ENCODE data around the gene H2BW1.
"Not testable (repeated sequence)": the region's sequence is repeated elsewhere in the genome, so short reads cannot be mapped to it uniquely, and the experiment has no call there.

H2BW1 gene

DNA sequence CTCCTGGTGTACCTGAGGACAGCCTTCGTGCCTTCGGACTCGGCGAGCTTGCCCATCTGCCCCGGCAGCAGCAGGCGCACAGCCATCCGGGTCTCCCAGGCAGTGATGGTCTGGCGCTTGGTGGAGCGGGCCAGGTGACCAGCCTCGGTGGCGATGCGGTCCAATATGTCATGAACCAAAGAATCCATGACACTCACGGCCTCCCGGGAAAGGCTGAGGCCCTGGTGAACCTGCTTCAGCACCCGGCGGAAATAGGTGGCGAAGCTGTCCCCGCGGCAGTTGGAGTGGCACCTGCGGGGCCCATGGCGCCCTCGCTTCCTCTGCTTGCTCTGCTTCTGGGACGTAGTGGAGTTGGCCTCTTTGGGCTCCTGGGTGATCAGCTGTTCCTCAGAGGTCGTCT is 350 bp downstream of the H2BW1 start:
- no peak for TF ChIP-seq CTCF (conservative IDR thresholded peaks at IDR 0.05; ENCODE audit: low read length)
- no peak overlapping the region for H3K4me3 ChIP-seq (ENCODE audit: low read length)
- DNase-seq (ENCODE audit: low read depth) = no peak

DNA sequence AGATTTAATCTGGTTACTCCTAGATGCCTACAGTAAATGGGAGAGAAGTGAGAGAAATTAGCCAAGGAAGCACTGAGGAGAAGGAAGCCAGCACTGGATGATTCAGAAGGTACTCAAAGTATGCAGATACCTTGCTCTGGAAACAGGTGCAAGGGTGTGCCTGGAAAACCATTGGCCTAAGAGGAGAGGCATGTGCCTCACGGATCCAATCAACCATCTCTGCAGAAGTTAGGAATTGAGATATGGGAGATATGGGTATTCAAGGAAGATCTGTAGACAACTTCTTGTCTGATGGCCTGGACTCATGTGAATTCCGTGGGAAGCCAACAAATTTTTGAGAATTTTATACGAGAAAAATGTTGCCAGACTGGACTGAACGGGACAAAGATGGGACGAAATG is 4.7 kb downstream of the H2BW1 start:
- H3K4me3 ChIP-seq (ENCODE audit: low read length) = no peak overlapping the region
- no peak for TF ChIP-seq CTCF (conservative IDR thresholded peaks at IDR 0.05; ENCODE audit: low read length)
- no peak for DNase-seq (ENCODE audit: low read depth)

DNA sequence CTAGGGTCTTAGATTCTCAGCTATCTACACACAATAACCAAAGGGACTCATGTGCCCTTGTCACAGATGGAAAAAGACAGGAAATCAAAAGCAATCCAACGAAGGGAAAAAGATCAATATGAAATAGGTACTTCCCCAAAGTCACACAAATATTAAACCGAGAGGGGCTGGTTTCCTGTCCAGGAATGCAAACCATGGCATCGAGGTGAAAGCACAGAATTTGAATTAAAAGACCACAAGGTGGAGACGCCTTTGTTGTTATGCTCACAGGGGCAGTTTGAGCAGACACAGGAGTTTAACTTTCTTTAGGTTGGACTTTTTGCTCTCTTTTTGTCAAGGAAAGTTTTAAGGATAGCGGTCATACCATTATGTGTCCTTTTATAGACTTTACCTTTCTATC is 14.3 kb downstream of the H2BW1 start:
- no peak for DNase-seq (ENCODE audit: low read depth)
- no peak for TF ChIP-seq CTCF (conservative IDR thresholded peaks at IDR 0.05; ENCODE audit: low read length)
- no peak overlapping the region for H3K4me3 ChIP-seq (ENCODE audit: low read length)

GRCh38 chrX:103983508-103983907 is 30.0 kb downstream of the H2BW1 start:
- not testable (repeated sequence) for H3K4me3 ChIP-seq (ENCODE audit: low read length)

DNA sequence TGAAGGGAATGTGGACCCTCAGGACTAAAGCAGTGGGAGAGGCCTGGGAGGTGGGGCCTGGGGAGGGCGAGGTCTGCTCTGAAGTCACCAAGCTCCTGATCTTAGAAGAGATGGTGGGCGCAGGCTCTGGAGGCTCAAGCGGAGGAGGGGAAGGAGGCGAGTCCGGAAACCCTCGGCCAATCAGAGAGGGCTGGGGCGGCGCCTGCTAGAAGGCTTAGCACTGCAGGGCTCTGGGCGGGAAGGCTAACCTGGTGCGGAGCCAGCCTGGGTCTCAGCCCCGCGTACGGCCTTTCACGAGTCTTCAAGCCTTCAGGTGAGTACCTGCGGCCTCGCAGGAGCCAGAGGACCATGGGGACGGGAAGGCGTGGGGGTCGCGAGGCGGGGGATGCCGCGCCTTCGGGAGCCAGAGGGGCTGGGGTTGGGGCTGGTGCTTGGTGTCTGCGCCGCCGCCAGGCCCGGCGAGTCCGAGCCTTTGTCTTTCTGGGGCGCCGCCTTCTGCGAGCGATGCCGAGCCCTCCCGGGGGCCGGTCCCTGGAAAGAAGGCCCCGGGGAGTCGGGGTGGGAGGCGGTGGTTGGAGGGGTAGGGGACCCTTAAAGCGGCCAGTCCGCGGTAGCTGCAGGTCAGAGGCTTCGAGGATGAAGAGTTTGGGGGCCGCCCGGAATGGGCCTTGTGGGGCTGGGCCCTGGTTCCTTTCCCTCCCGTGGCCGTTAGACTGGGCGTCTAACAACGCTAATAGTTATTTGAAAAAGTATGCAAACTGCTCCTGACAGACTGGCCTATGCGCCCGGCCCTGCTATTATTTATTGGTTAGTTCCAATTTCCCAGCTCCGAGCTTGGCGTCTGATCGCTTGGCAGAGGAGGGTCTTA is 50.9 kb downstream of the H2BW1 start, which contains the start of gene TMSB15B:
Gene TMSB15B, plus strand, starts transcription at position 217 of the 868 bp plus-strand sequence.
- DNase-seq (ENCODE audit: low read depth); H3K4me3 ChIP-seq (ENCODE audit: low read length): not testable (repeated sequence)

More at GRCh38 chrX:103983508-103983907, 30.0 kb downstream of the H2BW1 start:
- DNase-seq (ENCODE audit: low read depth) = not testable (repeated sequence)

All from AG10803 (cell line).